Left ventricle myocardium inferior (tissue), 1 donor: ENCODE data around the gene CECR2. TPM values are rescaled to one million over a fixed set of nuclear protein-coding genes. Genes with fewer than 3 reads are reported as not detected.

Source experiments
- DNase-seq: peaks from one replicate; pipeline ENCODE4 v3.0.0-alpha.2; 2020
- H3K27ac ChIP-seq: fragments of 200-600 bp; replicated peaks from 2 replicates; pipeline ENCODE4 v1.8.0; 2021
- H3K27me3 ChIP-seq: fragments of 200-600 bp; 2 replicates; pipeline ENCODE4 v1.8.0; 2021; ENCODE audit warnings: low read depth
- H3K36me3 ChIP-seq: fragments of 200-600 bp; 2 replicates; pipeline ENCODE4 v1.8.0; 2021
- H3K4me1 ChIP-seq: fragments of 200-600 bp; 2 replicates; pipeline ENCODE4 v1.8.0; 2021
- H3K4me3 ChIP-seq: fragments of 200-600 bp; 2 replicates; pipeline ENCODE4 v1.8.0; 2021; ENCODE audit warnings: mild to moderate bottlenecking, moderate library complexity
- H3K9me3 ChIP-seq: fragments of 200-600 bp; replicated peaks from 2 replicates; pipeline ENCODE4 v1.8.0; 2021
- CTCF ChIP-seq: fragments of 200-600 bp; IDR thresholded peaks from 2 replicates; pipeline ENCODE4 v1.8.0; 2021; ENCODE audit warnings: antibody characterized with exemption, mild to moderate bottlenecking, borderline replicate concordance
- intact Hi-C: fragments of 100-400 bp; cut with micrococcal nuclease; formaldehyde crosslinking; loops from one replicate; pipeline ENCODE4 v1.11.0; 2022
- total RNA-seq: library from RNA; stranded (reverse); fragmentation: NEBNext Ultra II Directional; extraction: Animal tissue kit (Norgen Biotek cat#: 25700); gene quantifications from one replicate; pipeline ENCODE4 v1.2.1, GENCODE V29; 2021
- donor health status: DM: no; HTN: yes; CAD: no; lungs with severe emphysema.

CECR2 gene
- total RNA-seq, 1 donor from 2014 or later: 3.1 TPM

GRCh38 chr22:17606496-17606895 is 237.2 kb downstream of the CECR2 start:
- Histone ChIP-seq H3K4me3 (no peak overlapping the region), H3K27ac (peak overlapping the region; percentile 67), H3K4me1 (peaks cover 42% of the 10 kb centered on the region), H3K9me3 (no peaks in the 10 kb centered on the region), H3K36me3 (peaks cover 28% of the 10 kb centered on the region), H3K27me3 (no peaks in the 10 kb centered on the region)
- intact Hi-C loops: no loop called here
- no peak for TF ChIP-seq CTCF
- DNase-seq: no peak

Other genes with a start within 250 kb of the CECR2 start
- gene TMEM121B, start 248.1 kb upstream of the CECR2 start, total RNA-seq: 1.5 TPM
- gene HDHD5, start 210.2 kb upstream of the CECR2 start, total RNA-seq: 52.6 TPM
- gene ADA2, start 150.0 kb upstream of the CECR2 start, total RNA-seq: 38.0 TPM
- 2.7 TPM for gene SLC25A18, start 194.0 kb downstream of the CECR2 start, total RNA-seq